Sigmoid colon (tissue), 4 donors: ENCODE results near the gene LPAR3.

Experiments used
- CTCF ChIP-seq, 4 experiments: fragments of 450-650 bp in 3 of 4; fragments of 200-600 bp in 1 of 4; IDR thresholded peaks; one replicate each; pipeline ENCODE4 v1.5.1; 2016 to 2019; ENCODE audit warnings: antibody characterized with exemption in 4 of 4, mild to moderate bottlenecking in 3 of 4, moderate library complexity in 2 of 4
- EP300 ChIP-seq, 4 donors: sonication (generic); formaldehyde crosslinking; IDR thresholded peaks; one replicate each; pipeline ENCODE4 v1.6.1; 2017; ENCODE audit warnings: antibody characterized with exemption in 4 of 4
- POLR2A ChIP-seq, 2 donors: fragments of 450-650 bp; IDR thresholded peaks; one replicate each; pipeline ENCODE4 v1.6.1; 2016; ENCODE audit warnings: antibody characterized with exemption in 2 of 2, mild to moderate bottlenecking in 2 of 2, moderate library complexity in 2 of 2
- POLR2AphosphoS5 ChIP-seq, 4 donors: sonication (generic); formaldehyde crosslinking; IDR thresholded peaks; one replicate each; pipeline ENCODE4 v1.6.1; 2017; ENCODE audit warnings: antibody characterized with exemption in 4 of 4

- TF ChIP-seq CTCF (IDR thresholded peaks at IDR 0.05), result no peak
- TF ChIP-seq POLR2A (IDR thresholded peaks at IDR 0.05), result no peak
- no peak for TF ChIP-seq POLR2AphosphoS5 (IDR thresholded peaks at IDR 0.05)
- no peak for TF ChIP-seq EP300 (IDR thresholded peaks at IDR 0.05)
These were observed 19.9 kb upstream of the LPAR3 start for GRCh38 chr1:84912726-84913554.
